ENCODE results near the gene WNT3. TPM values are rescaled to one million over a fixed set of nuclear protein-coding genes. Genes with fewer than 3 reads are reported as not detected.

Gene WNT3
- total and polyA plus RNA-seq, 2 experiments from 2014 or later: 2.7 to 3.4 TPM

DNA sequence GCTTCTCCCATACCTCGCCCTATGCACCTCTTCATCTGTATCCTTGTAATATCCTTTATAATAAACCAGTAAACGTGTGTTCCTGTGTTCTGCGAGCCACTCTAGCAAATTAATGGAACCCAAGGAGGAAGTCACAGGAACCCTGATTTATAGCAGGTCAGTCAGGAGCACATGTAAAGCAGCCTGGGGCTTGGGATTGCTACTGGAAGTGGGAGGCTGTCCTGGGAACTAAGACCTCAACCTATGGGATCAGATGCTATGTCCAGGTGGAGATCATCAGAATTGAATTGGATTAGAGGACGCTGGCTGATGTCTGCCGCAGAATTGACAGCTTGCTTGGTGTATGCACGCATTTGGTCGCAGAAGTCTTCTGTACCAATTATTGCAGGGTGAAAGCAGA, 15.7 kb downstream of the WNT3 start:
- no peak overlapping the region for H3K4me3 Mint-ChIP-seq
- H3K9me3 Mint-ChIP-seq: no peaks in the 10 kb centered on the region; the same call in 2 of the 3 replicates
- H3K4me2 ChIP-seq: no peak overlapping the region
- no peak overlapping the region for H3K4me3 ChIP-seq
- no peaks in the 10 kb centered on the region; the same call in 2 of the 3 replicates for H3K4me1 Mint-ChIP-seq
- peaks cover 3% of the 10 kb centered on the region for H3K27me3 Mint-ChIP-seq (ENCODE audit: insufficient read depth, low read depth, poor library complexity)
- TF ChIP-seq CREB1 (CRISPR knock-in tag; IDR thresholded peaks at IDR 0.05; ENCODE audit: low read depth): no peak
- TF ChIP-seq JUNB (IDR thresholded peaks at IDR 0.05; ENCODE audit: unreplicated experiment): no peak
- TF ChIP-seq, protein P1, sequence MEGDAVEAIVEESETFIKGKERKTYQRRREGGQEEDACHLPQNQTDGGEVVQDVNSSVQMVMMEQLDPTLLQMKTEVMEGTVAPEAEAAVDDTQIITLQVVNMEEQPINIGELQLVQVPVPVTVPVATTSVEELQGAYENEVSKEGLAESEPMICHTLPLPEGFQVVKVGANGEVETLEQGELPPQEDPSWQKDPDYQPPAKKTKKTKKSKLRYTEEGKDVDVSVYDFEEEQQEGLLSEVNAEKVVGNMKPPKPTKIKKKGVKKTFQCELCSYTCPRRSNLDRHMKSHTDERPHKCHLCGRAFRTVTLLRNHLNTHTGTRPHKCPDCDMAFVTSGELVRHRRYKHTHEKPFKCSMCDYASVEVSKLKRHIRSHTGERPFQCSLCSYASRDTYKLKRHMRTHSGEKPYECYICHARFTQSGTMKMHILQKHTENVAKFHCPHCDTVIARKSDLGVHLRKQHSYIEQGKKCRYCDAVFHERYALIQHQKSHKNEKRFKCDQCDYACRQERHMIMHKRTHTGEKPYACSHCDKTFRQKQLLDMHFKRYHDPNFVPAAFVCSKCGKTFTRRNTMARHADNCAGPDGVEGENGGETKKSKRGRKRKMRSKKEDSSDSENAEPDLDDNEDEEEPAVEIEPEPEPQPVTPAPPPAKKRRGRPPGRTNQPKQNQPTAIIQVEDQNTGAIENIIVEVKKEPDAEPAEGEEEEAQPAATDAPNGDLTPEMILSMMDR (conservative IDR thresholded peaks at IDR 0.05; ENCODE audit: low read depth in 2 of 2): no peak
- TF ChIP-seq, protein P2, sequence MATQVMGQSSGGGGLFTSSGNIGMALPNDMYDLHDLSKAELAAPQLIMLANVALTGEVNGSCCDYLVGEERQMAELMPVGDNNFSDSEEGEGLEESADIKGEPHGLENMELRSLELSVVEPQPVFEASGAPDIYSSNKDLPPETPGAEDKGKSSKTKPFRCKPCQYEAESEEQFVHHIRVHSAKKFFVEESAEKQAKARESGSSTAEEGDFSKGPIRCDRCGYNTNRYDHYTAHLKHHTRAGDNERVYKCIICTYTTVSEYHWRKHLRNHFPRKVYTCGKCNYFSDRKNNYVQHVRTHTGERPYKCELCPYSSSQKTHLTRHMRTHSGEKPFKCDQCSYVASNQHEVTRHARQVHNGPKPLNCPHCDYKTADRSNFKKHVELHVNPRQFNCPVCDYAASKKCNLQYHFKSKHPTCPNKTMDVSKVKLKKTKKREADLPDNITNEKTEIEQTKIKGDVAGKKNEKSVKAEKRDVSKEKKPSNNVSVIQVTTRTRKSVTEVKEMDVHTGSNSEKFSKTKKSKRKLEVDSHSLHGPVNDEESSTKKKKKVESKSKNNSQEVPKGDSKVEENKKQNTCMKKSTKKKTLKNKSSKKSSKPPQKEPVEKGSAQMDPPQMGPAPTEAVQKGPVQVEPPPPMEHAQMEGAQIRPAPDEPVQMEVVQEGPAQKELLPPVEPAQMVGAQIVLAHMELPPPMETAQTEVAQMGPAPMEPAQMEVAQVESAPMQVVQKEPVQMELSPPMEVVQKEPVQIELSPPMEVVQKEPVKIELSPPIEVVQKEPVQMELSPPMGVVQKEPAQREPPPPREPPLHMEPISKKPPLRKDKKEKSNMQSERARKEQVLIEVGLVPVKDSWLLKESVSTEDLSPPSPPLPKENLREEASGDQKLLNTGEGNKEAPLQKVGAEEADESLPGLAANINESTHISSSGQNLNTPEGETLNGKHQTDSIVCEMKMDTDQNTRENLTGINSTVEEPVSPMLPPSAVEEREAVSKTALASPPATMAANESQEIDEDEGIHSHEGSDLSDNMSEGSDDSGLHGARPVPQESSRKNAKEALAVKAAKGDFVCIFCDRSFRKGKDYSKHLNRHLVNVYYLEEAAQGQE (IDR thresholded peaks at IDR 0.05; ENCODE audit: unreplicated experiment): no peak
- no peak for TF ChIP-seq ZNF114 (CRISPR knock-in tag; IDR thresholded peaks at IDR 0.05)
- TF ChIP-seq, protein P3, sequence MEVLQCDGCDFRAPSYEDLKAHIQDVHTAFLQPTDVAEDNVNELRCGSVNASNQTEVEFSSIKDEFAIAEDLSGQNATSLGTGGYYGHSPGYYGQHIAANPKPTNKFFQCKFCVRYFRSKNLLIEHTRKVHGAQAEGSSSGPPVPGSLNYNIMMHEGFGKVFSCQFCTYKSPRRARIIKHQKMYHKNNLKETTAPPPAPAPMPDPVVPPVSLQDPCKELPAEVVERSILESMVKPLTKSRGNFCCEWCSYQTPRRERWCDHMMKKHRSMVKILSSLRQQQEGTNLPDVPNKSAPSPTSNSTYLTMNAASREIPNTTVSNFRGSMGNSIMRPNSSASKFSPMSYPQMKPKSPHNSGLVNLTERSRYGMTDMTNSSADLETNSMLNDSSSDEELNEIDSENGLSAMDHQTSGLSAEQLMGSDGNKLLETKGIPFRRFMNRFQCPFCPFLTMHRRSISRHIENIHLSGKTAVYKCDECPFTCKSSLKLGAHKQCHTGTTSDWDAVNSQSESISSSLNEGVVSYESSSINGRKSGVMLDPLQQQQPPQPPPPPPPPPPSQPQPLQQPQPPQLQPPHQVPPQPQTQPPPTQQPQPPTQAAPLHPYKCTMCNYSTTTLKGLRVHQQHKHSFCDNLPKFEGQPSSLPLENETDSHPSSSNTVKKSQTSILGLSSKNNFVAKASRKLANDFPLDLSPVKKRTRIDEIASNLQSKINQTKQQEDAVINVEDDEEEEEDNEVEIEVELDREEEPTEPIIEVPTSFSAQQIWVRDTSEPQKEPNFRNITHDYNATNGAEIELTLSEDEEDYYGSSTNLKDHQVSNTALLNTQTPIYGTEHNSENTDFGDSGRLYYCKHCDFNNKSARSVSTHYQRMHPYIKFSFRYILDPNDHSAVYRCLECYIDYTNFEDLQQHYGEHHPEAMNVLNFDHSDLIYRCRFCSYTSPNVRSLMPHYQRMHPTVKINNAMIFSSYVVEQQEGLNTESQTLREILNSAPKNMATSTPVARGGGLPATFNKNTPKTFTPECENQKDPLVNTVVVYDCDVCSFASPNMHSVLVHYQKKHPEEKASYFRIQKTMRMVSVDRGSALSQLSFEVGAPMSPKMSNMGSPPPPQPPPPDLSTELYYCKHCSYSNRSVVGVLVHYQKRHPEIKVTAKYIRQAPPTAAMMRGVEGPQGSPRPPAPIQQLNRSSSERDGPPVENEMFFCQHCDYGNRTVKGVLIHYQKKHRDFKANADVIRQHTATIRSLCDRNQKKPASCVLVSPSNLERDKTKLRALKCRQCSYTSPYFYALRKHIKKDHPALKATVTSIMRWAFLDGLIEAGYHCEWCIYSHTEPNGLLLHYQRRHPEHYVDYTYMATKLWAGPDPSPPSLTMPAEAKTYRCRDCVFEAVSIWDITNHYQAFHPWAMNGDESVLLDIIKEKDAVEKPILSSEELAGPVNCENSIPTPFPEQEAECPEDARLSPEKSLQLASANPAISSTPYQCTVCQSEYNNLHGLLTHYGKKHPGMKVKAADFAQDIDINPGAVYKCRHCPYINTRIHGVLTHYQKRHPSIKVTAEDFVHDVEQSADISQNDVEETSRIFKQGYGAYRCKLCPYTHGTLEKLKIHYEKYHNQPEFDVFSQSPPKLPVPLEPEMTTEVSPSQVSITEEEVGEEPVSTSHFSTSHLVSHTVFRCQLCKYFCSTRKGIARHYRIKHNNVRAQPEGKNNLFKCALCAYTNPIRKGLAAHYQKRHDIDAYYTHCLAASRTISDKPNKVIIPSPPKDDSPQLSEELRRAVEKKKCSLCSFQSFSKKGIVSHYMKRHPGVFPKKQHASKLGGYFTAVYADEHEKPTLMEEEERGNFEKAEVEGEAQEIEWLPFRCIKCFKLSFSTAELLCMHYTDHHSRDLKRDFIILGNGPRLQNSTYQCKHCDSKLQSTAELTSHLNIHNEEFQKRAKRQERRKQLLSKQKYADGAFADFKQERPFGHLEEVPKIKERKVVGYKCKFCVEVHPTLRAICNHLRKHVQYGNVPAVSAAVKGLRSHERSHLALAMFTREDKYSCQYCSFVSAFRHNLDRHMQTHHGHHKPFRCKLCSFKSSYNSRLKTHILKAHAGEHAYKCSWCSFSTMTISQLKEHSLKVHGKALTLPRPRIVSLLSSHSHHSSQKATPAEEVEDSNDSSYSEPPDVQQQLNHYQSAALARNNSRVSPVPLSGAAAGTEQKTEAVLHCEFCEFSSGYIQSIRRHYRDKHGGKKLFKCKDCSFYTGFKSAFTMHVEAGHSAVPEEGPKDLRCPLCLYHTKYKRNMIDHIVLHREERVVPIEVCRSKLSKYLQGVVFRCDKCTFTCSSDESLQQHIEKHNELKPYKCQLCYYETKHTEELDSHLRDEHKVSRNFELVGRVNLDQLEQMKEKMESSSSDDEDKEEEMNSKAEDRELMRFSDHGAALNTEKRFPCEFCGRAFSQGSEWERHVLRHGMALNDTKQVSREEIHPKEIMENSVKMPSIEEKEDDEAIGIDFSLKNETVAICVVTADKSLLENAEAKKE (CRISPR knock-in tag; IDR thresholded peaks at IDR 0.05): no peak
- DNase-seq (ENCODE audit: low spot score) (no peak), ATAC-seq (no peak)
- H4K20me1 ChIP-seq (replicated peaks; ENCODE audit: insufficient read depth): no peaks in the 10 kb centered on the region
- H3K36me3 ChIP-seq (ENCODE audit: insufficient read depth): no peaks in the 10 kb centered on the region
- H3K27ac ChIP-seq (ENCODE audit: low read depth): no peak overlapping the region
- no peaks in the 10 kb centered on the region for H3K9me2 ChIP-seq (ENCODE audit: insufficient read depth)
- H3K27ac Mint-ChIP-seq: no peak overlapping the region
- no peaks in the 10 kb centered on the region for H3K27me3 ChIP-seq (ENCODE audit: insufficient read depth)
- H3F3A ChIP-seq (replicated peaks; ENCODE audit: low read depth): no peaks in the 10 kb centered on the region
- H3K36me3 Mint-ChIP-seq (ENCODE audit: low read depth): no peaks in the 10 kb centered on the region
- no peak overlapping the region for H2AFZ ChIP-seq
- H3K4me1 ChIP-seq (ENCODE audit: insufficient read depth): no peaks in the 10 kb centered on the region
- H3K79me2 ChIP-seq (replicated peaks; ENCODE audit: insufficient read depth): no peaks in the 10 kb centered on the region
